GM12878 (cell line): ENCODE measurements around the gene MNT. TPM values are rescaled to one million over a fixed set of nuclear protein-coding genes. Genes with fewer than 3 reads are reported as not detected.
"Not testable (repeated sequence)": the region's sequence is repeated elsewhere in the genome, so short reads cannot be mapped to it uniquely, and the experiment has no call there.

Experiments used
- ATAC-seq: fragments of 200-7000 bp; cut with Tn5 transposase; 3 replicates; pipeline ENCODE4 v1.9.1; 2020; ENCODE audit warnings: mild to moderate bottlenecking, moderate library complexity
- BruUV-seq: library from RNA; stranded (reverse); fragments of 400-500 nt; replicated peaks from 2 replicates; lab custom pipeline; 2021; lab: Mats Ljungman, UMichigan
- CTCF ChIA-PET: fragments of 300-600 bp; sonication (Branson Sonifier 250); formaldehyde crosslinking; extraction: SDS; loops from one replicate; lab custom pipeline; 2021; ENCODE audit warnings: inconsistent platforms; lab: Yijun Ruan, JAX
- POLR2A ChIA-PET: fragments of 350-600 bp; formaldehyde crosslinking; extraction: SDS; loops from one replicate; lab custom pipeline; 2021; ENCODE audit warnings: inconsistent platforms; lab: Charles Lee
- RAD21 ChIA-PET: fragments of 300-600 bp; sonication (Branson Sonifier 250); formaldehyde crosslinking; loops from one replicate; lab custom pipeline; 2023; ENCODE audit warnings: antibody characterized with exemption; ENCODE audit not compliant: unreplicated experiment; lab: Charles Lee
- SMC1A ChIA-PET: fragments of 300-600 bp; sonication (Branson Sonifier 250); formaldehyde crosslinking; loops from one replicate; lab custom pipeline; 2023; ENCODE audit not compliant: unreplicated experiment, uncharacterized antibody; lab: Charles Lee
- DNase-seq: peaks from one replicate; pipeline ENCODE4 v3.0.0-alpha.2; 2011; ENCODE audit warnings: low read depth, low spot score
- FAIRE-seq: peaks from 3 replicates; lab custom pipeline; 2011; peaks lifted over from hg19 to GRCh38; lab: Jason Lieb, UNC
- H2AFZ ChIP-seq: 2 replicates; pipeline ENCODE4 v1.6.0; 2011; ENCODE audit warnings: low read depth, low read length, control low read depth; ENCODE audit not compliant: control insufficient read depth
- H3K27ac ChIP-seq: 2 replicates; pipeline ENCODE4 v1.5.1; 2011; ENCODE audit warnings: control low read depth; ENCODE audit not compliant: control insufficient read depth, insufficient read depth
- H3K27me3 ChIP-seq, 2 experiments: replicated peaks in 1 of 2; 2 replicates each; pipeline versions ENCODE4 v1.6.0 to v1.6.1; 2011; ENCODE audit warnings: low read length in 1 of 2; ENCODE audit not compliant: control insufficient read depth in 2 of 2, insufficient read depth in 2 of 2
- H3K36me3 ChIP-seq, 2 experiments: 2 replicates each; pipeline ENCODE4 v1.5.1; 2011; ENCODE audit warnings: low read length in 1 of 2; ENCODE audit not compliant: control insufficient read depth in 2 of 2, insufficient read depth in 2 of 2
- H3K4me1 ChIP-seq: 2 replicates; pipeline ENCODE4 v1.6.1; 2011; ENCODE audit warnings: mild to moderate bottlenecking, low read length, moderate library complexity, mixed read lengths; ENCODE audit not compliant: control insufficient read depth, insufficient read depth
- H3K4me2 ChIP-seq: 2 replicates; pipeline ENCODE4 v1.6.0; 2011; ENCODE audit warnings: control low read depth; ENCODE audit not compliant: control insufficient read depth, insufficient read depth
- H3K4me3 ChIP-seq: fragments of 200-600 bp; sonication (generic); 2 replicates; pipeline ENCODE4 v1.5.1; 2016
- H3K79me2 ChIP-seq: 2 replicates; pipeline ENCODE4 v1.6.0; 2011; ENCODE audit warnings: low read length; ENCODE audit not compliant: control insufficient read depth, insufficient read depth
- H3K9ac ChIP-seq: 2 replicates; pipeline ENCODE4 v1.8.0; 2011; ENCODE audit warnings: low read length, control low read depth, mixed read lengths; ENCODE audit not compliant: control insufficient read depth, insufficient read depth
- H3K9me3 ChIP-seq: replicated peaks from 3 replicates; pipeline ENCODE4 v1.5.1; 2011; ENCODE audit warnings: mild to moderate bottlenecking, low read length; ENCODE audit not compliant: control insufficient read depth, insufficient read depth
- H4K20me1 ChIP-seq: 2 replicates; pipeline ENCODE4 v1.6.0; 2011; ENCODE audit not compliant: control insufficient read depth, insufficient read depth
- CEBPZ ChIP-seq: fragments of 150-350 bp; IDR thresholded peaks from 2 replicates; pipeline ENCODE4 v1.6.1; 2016; ENCODE audit warnings: low read depth, low read length
- EP300 ChIP-seq, 2 experiments: fragments of 150-350 bp in 1 of 2; IDR thresholded peaks; 2 replicates each; pipeline ENCODE4 v1.6.1; 2011 to 2012; ENCODE audit warnings: low read depth in 2 of 2, low read length in 2 of 2, borderline replicate concordance in 1 of 2, improper control_type of control experiment in 1 of 2, inconsistent platforms in 1 of 2; ENCODE audit not compliant: control insufficient read depth in 1 of 2
- MEF2A ChIP-seq: IDR thresholded peaks from 2 replicates; pipeline ENCODE4 v1.6.1; 2011; ENCODE audit warnings: low read depth, mild to moderate bottlenecking, low read length, moderate library complexity; ENCODE audit not compliant: insufficient read depth
- MTA2 ChIP-seq: fragments of 450-650 bp; IDR thresholded peaks from 2 replicates; pipeline ENCODE4 v1.6.1; 2016; ENCODE audit warnings: low read depth, mild to moderate bottlenecking, moderate library complexity
- MYC ChIP-seq: IDR thresholded peaks from 2 replicates; pipeline ENCODE4 v1.6.1; 2011; ENCODE audit warnings: mild to moderate bottlenecking, low read length, moderate library complexity, inconsistent platforms; ENCODE audit not compliant: insufficient read depth, insufficient replicate concordance, insufficient read length, severe bottlenecking
- PAX5 ChIP-seq: IDR thresholded peaks from 2 replicates; pipeline ENCODE4 v1.6.1; 2011; ENCODE audit warnings: low read depth, low read length, borderline replicate concordance
- PKNOX1 ChIP-seq: fragments of 450-650 bp; IDR thresholded peaks from 2 replicates; pipeline ENCODE4 v1.6.1; 2016; ENCODE audit warnings: mild to moderate bottlenecking
- RCOR1 ChIP-seq: conservative IDR thresholded peaks from 2 replicates; pipeline ENCODE4 v1.6.1; 2012; ENCODE audit warnings: low read depth, low read length, improper control_type of control experiment
- SREBF1 ChIP-seq: IDR thresholded peaks from 2 replicates; pipeline ENCODE4 v1.6.1; 2012; ENCODE audit warnings: mild to moderate bottlenecking, low read length
- YY1 ChIP-seq: IDR thresholded peaks from 2 replicates; pipeline ENCODE4 v1.6.1; 2011; ENCODE audit warnings: low read depth, mild to moderate bottlenecking, low read length
- WGBS: methylation state at CpG from one replicate; pipeline ENCODE4 v1.1.6; 2016; ENCODE audit warnings: low lambda C conversion rate; ENCODE audit not compliant: insufficient replicate concordance, insufficient coverage; ENCODE audit errors: missing lambda C conversion rate; 5-methylcytosine and 5-hydroxymethylcytosine counted together
- in situ Hi-C: fragments of 300-500 bp; cut with MboI; formaldehyde crosslinking; loops from 9 replicates; pipeline ENCODE4 v1.14.3; 2018; ENCODE audit warnings: mixed read lengths
- intact Hi-C: fragments of 100-400 bp; cut with micrococcal nuclease; formaldehyde crosslinking; loops from one replicate; pipeline ENCODE4 v1.14.2; 2022; ENCODE audit not compliant: unreplicated experiment
- polyA plus RNA-seq, 11 experiments: library from polyadenylated mRNA; depleted of rRNA in 4 of 11; unstranded in 6 of 11; stranded (reverse) in 5 of 11; fragments of >200 nt; fragmentation: Nextera tagmentation in 4 of 11; fragmentation: Illumina TruSeq in 1 of 11; extraction: Ambion mirVana in 4 of 11; extraction: Trizol in 1 of 11; gene quantifications; 1 replicate in 1 of 11; 2 replicates in 10 of 11; pipeline versions ENCODE4 v1.2.1 to v1.2.3, GENCODE V29; 2011 to 2016; ENCODE audit warnings: inconsistent platforms in 2 of 11, missing spikeins in 2 of 11, low read depth in 1 of 11
- total RNA-seq, 4 experiments: library from RNA; depleted of rRNA in 3 of 4; stranded (reverse); fragments of >200 nt in 3 of 4; fragmentation: Illumina TruSeq in 1 of 4; extraction: Trizol in 1 of 4; gene quantifications; 2 replicates each; pipeline versions ENCODE4 v1.2.1 to v1.2.3, GENCODE V29; 2013 to 2021

MNT gene
- total and polyA plus RNA-seq, 10 of the 15 experiments (the other 5 are each of a cell fraction or from before 2014, with no cell fraction given): 0.31 to 15.9 (median 3.8) TPM

DNA sequence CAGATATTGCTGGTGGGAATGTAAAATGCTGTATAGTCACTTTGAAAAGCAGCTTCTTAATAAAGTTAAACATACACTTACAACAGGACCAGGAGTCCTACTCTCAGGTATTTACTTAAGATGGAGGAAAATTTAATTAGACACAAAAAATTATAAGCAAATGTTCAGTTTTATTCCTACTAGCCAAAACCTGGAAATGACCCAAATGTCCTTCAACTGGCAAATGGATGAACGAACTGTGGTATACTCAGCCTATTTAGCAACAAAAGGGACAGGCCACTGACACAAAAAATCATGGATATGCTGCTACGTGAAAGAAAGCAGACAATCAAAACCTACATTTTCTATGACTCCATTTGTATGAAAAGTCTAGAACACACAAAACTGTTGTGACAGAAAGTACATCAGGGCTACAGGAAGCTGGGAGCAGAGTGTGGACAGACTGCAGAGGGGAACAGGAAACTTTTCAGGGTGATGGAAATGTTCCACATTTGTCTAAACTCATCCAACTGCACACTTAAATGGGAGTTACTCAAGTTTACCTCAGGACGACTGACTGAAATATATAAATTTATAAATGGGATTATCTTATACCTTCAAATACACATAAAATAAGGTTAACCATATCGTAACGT lies 49.3 kb upstream of the MNT start (continued):
- no peak for TF ChIP-seq CEBPZ
- no peak for TF ChIP-seq YY1
- no peak for TF ChIP-seq RCOR1
- TF ChIP-seq SREBF1: no peak
- TF ChIP-seq, all 136 proteins: peak for 0

DNA sequence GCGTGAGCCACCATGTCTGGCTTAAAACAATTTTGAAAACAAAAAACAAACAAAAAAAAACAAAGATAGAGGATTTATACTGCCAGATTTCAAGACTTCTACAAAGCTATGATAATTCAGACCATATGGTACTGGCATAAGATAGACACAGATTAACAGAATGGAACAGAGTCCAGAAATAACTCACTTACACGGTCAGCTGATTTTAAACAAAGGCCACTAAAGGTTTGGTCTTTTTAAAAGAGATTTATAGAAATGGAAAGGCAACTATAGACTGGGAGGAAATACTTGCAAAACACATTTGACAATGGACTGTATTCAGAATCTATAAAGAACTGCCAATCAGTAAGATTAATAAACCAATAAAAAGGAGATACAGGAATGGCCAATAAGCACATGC lies 48.6 kb upstream of the MNT start:
- no peak for FAIRE-seq
- Histone ChIP-seq H3K9me3 (no peaks in the 10 kb centered on the region; the same call in 2 of the 3 replicates), H2AFZ (no peak overlapping the region), H3K4me3 (no peak overlapping the region), H4K20me1 (no peaks in the 10 kb centered on the region), H3K27me3 (no peaks in the 10 kb centered on the region), H3K9ac (no peak overlapping the region), H3K36me3 (peaks cover 0 to 4% of the 10 kb centered on the region in 2 experiments; a peak in 2 of 4 replicates), H3K79me2 (no peaks in the 10 kb centered on the region), H3K4me1 (peaks cover 12% of the 10 kb centered on the region), H3K4me2 (no peak overlapping the region), H3K27ac (no peak overlapping the region; the same call in 1 of the 2 replicates)
- no TSS peak for BruUV-seq
- in situ Hi-C loops: no loop called here
- intact Hi-C loops: no loop called here
- ChIA-PET POLR2A (no interaction called here), RAD21 (no interaction called here), SMC1A (interaction anchor here (0.7 to 1.0 kb wide), 4 partner anchors 8 to 61 kb away, joined by 3 to 4 read pairs (median 3); no protein-coding TSS in a partner anchor), CTCF (interaction anchor here (0.7 to 1.3 kb wide), 4 partner anchors 34 to 96 kb away, joined by 3 to 5 read pairs (median 4); no protein-coding TSS in a partner anchor)
- 92% methylated on average over 2 of the region's 2 CpGs for WGBS
- peak; percentile 60 for ATAC-seq
- TF ChIP-seq EP300 (IDR thresholded peaks at IDR 0.05; ENCODE audit: borderline replicate concordance in 1 of 2, control insufficient read depth in 1 of 2, low read depth in 2 of 2, low read length in 2 of 2) (0 out of 4 replicates have a peak, but pooled peaks of 1 of the 2 experiments have one; percentile 20), PAX5 (no peak), PKNOX1 (0 out of 2 replicates have a peak, but pooled peaks have one; percentile 15), MEF2A (0 out of 2 replicates have a peak, but pooled peaks have one; percentile 26), MYC (no peak), MTA2 (peak; percentile 11; the same call in 1 of the 2 replicates)
- DNase-seq: no peak

DNA sequence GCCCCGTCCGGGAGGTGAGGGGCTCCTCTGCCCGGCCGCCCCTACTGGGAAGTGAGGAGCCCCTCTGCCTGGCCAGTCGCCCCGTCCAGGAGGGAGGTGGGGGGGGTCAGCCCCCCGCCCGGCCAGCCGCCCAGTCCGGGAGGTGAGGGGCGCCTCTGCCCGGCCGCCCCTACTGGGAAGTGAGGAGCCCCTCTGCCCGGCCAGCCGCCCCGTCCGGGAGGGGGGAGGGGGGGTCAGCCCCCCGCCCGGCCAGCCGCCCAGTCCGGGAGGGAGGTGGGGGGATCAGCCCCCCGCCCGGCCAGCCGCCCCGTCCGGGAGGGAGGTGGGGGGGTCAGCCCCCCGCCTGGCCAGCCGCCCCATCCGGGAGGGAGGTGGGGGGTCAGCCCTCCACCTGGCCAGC lies 46.6 kb upstream of the MNT start:
- H3K9me3 ChIP-seq, H3K9ac ChIP-seq, H3K4me2 ChIP-seq, POLR2A ChIA-PET, H3K27me3 ChIP-seq, CTCF ChIA-PET, H3K36me3 ChIP-seq, SMC1A ChIA-PET, FAIRE-seq, H3K79me2 ChIP-seq, ATAC-seq, RAD21 ChIA-PET, DNase-seq, H4K20me1 ChIP-seq, intact Hi-C loops, H3K4me3 ChIP-seq, H3K27ac ChIP-seq, H2AFZ ChIP-seq, H3K4me1 ChIP-seq, BruUV-seq, in situ Hi-C loops: not testable (repeated sequence)
- no CpG with 5 or more reads among the region's 29 CpGs for WGBS
